GM12878 (cell line): Measurements from ENCODE around the gene TPCN1. TPM values are rescaled to one million over a fixed set of nuclear protein-coding genes. Genes with fewer than 3 reads are reported as not detected.

Experiments used
- ATAC-seq: fragments of 200-7000 bp; cut with Tn5 transposase; 3 replicates; pipeline ENCODE4 v1.9.1; 2020; ENCODE audit warnings: mild to moderate bottlenecking, moderate library complexity
- BruUV-seq: library from RNA; stranded (reverse); fragments of 400-500 nt; replicated peaks from 2 replicates; lab custom pipeline; 2021; lab: Mats Ljungman, UMichigan
- CTCF ChIA-PET: fragments of 300-600 bp; sonication (Branson Sonifier 250); formaldehyde crosslinking; extraction: SDS; loops from one replicate; lab custom pipeline; 2021; ENCODE audit warnings: inconsistent platforms; lab: Yijun Ruan, JAX
- POLR2A ChIA-PET: fragments of 350-600 bp; formaldehyde crosslinking; extraction: SDS; loops from one replicate; lab custom pipeline; 2021; ENCODE audit warnings: inconsistent platforms; lab: Charles Lee
- RAD21 ChIA-PET: fragments of 300-600 bp; sonication (Branson Sonifier 250); formaldehyde crosslinking; loops from one replicate; lab custom pipeline; 2023; ENCODE audit warnings: antibody characterized with exemption; ENCODE audit not compliant: unreplicated experiment; lab: Charles Lee
- SMC1A ChIA-PET: fragments of 300-600 bp; sonication (Branson Sonifier 250); formaldehyde crosslinking; loops from one replicate; lab custom pipeline; 2023; ENCODE audit not compliant: unreplicated experiment, uncharacterized antibody; lab: Charles Lee
- DNase-seq: peaks from one replicate; pipeline ENCODE4 v3.0.0-alpha.2; 2011; ENCODE audit warnings: low read depth, low spot score
- FAIRE-seq: peaks from 3 replicates; lab custom pipeline; 2011; peaks lifted over from hg19 to GRCh38; lab: Jason Lieb, UNC
- H2AFZ ChIP-seq: 2 replicates; pipeline ENCODE4 v1.6.0; 2011; ENCODE audit warnings: low read depth, low read length, control low read depth; ENCODE audit not compliant: control insufficient read depth
- H3K27ac ChIP-seq: 2 replicates; pipeline ENCODE4 v1.5.1; 2011; ENCODE audit warnings: control low read depth; ENCODE audit not compliant: control insufficient read depth, insufficient read depth
- H3K27me3 ChIP-seq, 2 experiments: replicated peaks in 1 of 2; 2 replicates each; pipeline versions ENCODE4 v1.6.0 to v1.6.1; 2011; ENCODE audit warnings: low read length in 1 of 2; ENCODE audit not compliant: control insufficient read depth in 2 of 2, insufficient read depth in 2 of 2
- H3K36me3 ChIP-seq, 2 experiments: 2 replicates each; pipeline ENCODE4 v1.5.1; 2011; ENCODE audit warnings: low read length in 1 of 2; ENCODE audit not compliant: control insufficient read depth in 2 of 2, insufficient read depth in 2 of 2
- H3K4me1 ChIP-seq: 2 replicates; pipeline ENCODE4 v1.6.1; 2011; ENCODE audit warnings: mild to moderate bottlenecking, low read length, moderate library complexity, mixed read lengths; ENCODE audit not compliant: control insufficient read depth, insufficient read depth
- H3K4me2 ChIP-seq: 2 replicates; pipeline ENCODE4 v1.6.0; 2011; ENCODE audit warnings: control low read depth; ENCODE audit not compliant: control insufficient read depth, insufficient read depth
- H3K4me3 ChIP-seq: fragments of 200-600 bp; sonication (generic); 2 replicates; pipeline ENCODE4 v1.5.1; 2016
- H3K79me2 ChIP-seq: 2 replicates; pipeline ENCODE4 v1.6.0; 2011; ENCODE audit warnings: low read length; ENCODE audit not compliant: control insufficient read depth, insufficient read depth
- H3K9ac ChIP-seq: 2 replicates; pipeline ENCODE4 v1.8.0; 2011; ENCODE audit warnings: low read length, control low read depth, mixed read lengths; ENCODE audit not compliant: control insufficient read depth, insufficient read depth
- H3K9me3 ChIP-seq: replicated peaks from 3 replicates; pipeline ENCODE4 v1.5.1; 2011; ENCODE audit warnings: mild to moderate bottlenecking, low read length; ENCODE audit not compliant: control insufficient read depth, insufficient read depth
- H4K20me1 ChIP-seq: 2 replicates; pipeline ENCODE4 v1.6.0; 2011; ENCODE audit not compliant: control insufficient read depth, insufficient read depth
- NFIC ChIP-seq: IDR thresholded peaks from 2 replicates; pipeline ENCODE4 v1.6.1; 2012; ENCODE audit warnings: low read depth, mild to moderate bottlenecking, inconsistent platforms, low read length, moderate library complexity
- RELB ChIP-seq: fragments of 450-650 bp; IDR thresholded peaks from 2 replicates; pipeline ENCODE4 v1.6.1; 2017; ENCODE audit warnings: low read depth, mild to moderate bottlenecking, moderate library complexity
- ZBTB33 ChIP-seq: fragments of 450-650 bp; IDR thresholded peaks from 2 replicates; pipeline ENCODE4 v1.6.1; 2017; ENCODE audit warnings: mild to moderate bottlenecking
- whole genome bisulfite sequencing: methylation state at CpG from one replicate; pipeline ENCODE4 v1.1.6; 2016; ENCODE audit warnings: low lambda C conversion rate; ENCODE audit not compliant: insufficient replicate concordance, insufficient coverage; ENCODE audit errors: missing lambda C conversion rate; 5-methylcytosine and 5-hydroxymethylcytosine counted together
- in situ Hi-C: fragments of 300-500 bp; cut with MboI; formaldehyde crosslinking; loops from 9 replicates; pipeline ENCODE4 v1.14.3; 2018; ENCODE audit warnings: mixed read lengths
- intact Hi-C: fragments of 100-400 bp; cut with micrococcal nuclease; formaldehyde crosslinking; loops from one replicate; pipeline ENCODE4 v1.14.2; 2022; ENCODE audit not compliant: unreplicated experiment
- polyA plus RNA-seq, 11 experiments: library from polyadenylated mRNA; depleted of rRNA in 4 of 11; unstranded in 6 of 11; stranded (reverse) in 5 of 11; fragments of >200 nt; fragmentation: Nextera tagmentation in 4 of 11; fragmentation: Illumina TruSeq in 1 of 11; extraction: Ambion mirVana in 4 of 11; extraction: Trizol in 1 of 11; gene quantifications; 1 replicate in 1 of 11; 2 replicates in 10 of 11; pipeline versions ENCODE4 v1.2.1 to v1.2.3, GENCODE V29; 2011 to 2016; ENCODE audit warnings: inconsistent platforms in 2 of 11, missing spikeins in 2 of 11, low read depth in 1 of 11
- total RNA-seq, 4 experiments: library from RNA; depleted of rRNA in 3 of 4; stranded (reverse); fragments of >200 nt in 3 of 4; fragmentation: Illumina TruSeq in 1 of 4; extraction: Trizol in 1 of 4; gene quantifications; 2 replicates each; pipeline versions ENCODE4 v1.2.1 to v1.2.3, GENCODE V29; 2013 to 2021
- TF ChIP-seq, protein P1 (sequence below): fragments of 450-650 bp; IDR thresholded peaks from 2 replicates; pipeline ENCODE4 v1.6.1; 2017; ENCODE audit warnings: mild to moderate bottlenecking, moderate library complexity
- TF ChIP-seq, protein P2 (sequence below): IDR thresholded peaks from 2 replicates; pipeline ENCODE4 v1.6.1; 2011; ENCODE audit warnings: mild to moderate bottlenecking, low read depth, low read length, moderate library complexity; ENCODE audit not compliant: insufficient replicate concordance

Gene TPCN1
- total and polyA plus RNA-seq, 10 of the 15 experiments (the other 5 are each of a cell fraction or from before 2014, with no cell fraction given), result 0.79 to 30.9 (median 19.4) TPM

DNA sequence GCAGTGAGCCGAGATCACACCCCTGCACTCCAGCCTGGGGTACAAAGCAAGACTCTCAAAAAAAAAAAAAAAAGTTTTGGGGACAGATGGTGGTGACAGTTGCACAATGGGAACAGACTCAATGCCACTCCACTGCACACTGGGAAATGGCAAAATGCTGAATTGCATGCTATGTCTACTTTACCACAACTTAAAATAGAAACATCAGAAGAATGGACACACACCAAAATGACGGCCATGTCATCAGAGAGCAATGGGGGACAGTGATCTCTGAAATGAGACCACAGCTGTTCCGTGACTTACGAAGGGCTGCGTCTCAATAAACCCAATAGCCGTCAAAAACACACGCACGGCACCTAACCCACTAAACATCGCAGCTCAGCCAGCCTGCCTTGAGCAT lies 49.7 kb upstream of the TPCN1 start:
- H4K20me1 ChIP-seq, result no peaks in the 10 kb centered on the region
- WGBS, result 95% methylated on average over 8 of the region's 9 CpGs
- no peak for ATAC-seq
- FAIRE-seq, result no peak
- in situ Hi-C loops (no loop called here), intact Hi-C loops (loop anchor here (5.0 kb wide), 2 partner anchors 179 to 269 kb away; no protein-coding TSS in a partner anchor)
- ChIA-PET CTCF (interaction anchor here (0.8 to 10.5 kb wide), 17 partner anchors 11 to 271 kb away, joined by 3 to 102 read pairs (median 9); partner anchors contain the start of gene RITA1), SMC1A (interaction anchor here (0.6 to 6.8 kb wide), 9 partner anchors 8 to 271 kb away, joined by 3 to 66 read pairs (median 3); partner anchors contain the start of genes DDX54 and RITA1), POLR2A (no interaction called here), RAD21 (interaction anchor here (1.0 to 4.3 kb wide), 8 partner anchors 14 to 272 kb away, joined by 3 to 29 read pairs (median 4); no protein-coding TSS in a partner anchor)
- peaks cover 31 to 32% of the 10 kb centered on the region in 2 experiments for H3K36me3 ChIP-seq
- no peak overlapping the region for H2AFZ ChIP-seq
- BruUV-seq, result no TSS peak
- H3K4me2 ChIP-seq, result no peak overlapping the region
- no peak overlapping the region for H3K27ac ChIP-seq
- no peaks in the 10 kb centered on the region for H3K79me2 ChIP-seq
- TF ChIP-seq, protein P1, sequence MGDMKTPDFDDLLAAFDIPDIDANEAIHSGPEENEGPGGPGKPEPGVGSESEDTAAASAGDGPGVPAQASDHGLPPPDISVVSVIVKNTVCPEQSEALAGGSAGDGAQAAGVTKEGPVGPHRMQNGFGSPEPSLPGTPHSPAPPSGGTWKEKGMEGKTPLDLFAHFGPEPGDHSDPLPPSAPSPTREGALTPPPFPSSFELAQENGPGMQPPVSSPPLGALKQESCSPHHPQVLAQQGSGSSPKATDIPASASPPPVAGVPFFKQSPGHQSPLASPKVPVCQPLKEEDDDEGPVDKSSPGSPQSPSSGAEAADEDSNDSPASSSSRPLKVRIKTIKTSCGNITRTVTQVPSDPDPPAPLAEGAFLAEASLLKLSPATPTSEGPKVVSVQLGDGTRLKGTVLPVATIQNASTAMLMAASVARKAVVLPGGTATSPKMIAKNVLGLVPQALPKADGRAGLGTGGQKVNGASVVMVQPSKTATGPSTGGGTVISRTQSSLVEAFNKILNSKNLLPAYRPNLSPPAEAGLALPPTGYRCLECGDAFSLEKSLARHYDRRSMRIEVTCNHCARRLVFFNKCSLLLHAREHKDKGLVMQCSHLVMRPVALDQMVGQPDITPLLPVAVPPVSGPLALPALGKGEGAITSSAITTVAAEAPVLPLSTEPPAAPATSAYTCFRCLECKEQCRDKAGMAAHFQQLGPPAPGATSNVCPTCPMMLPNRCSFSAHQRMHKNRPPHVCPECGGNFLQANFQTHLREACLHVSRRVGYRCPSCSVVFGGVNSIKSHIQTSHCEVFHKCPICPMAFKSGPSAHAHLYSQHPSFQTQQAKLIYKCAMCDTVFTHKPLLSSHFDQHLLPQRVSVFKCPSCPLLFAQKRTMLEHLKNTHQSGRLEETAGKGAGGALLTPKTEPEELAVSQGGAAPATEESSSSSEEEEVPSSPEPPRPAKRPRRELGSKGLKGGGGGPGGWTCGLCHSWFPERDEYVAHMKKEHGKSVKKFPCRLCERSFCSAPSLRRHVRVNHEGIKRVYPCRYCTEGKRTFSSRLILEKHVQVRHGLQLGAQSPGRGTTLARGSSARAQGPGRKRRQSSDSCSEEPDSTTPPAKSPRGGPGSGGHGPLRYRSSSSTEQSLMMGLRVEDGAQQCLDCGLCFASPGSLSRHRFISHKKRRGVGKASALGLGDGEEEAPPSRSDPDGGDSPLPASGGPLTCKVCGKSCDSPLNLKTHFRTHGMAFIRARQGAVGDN, result no peak
- TF ChIP-seq ZBTB33, result no peak
- TF ChIP-seq, protein P2, sequence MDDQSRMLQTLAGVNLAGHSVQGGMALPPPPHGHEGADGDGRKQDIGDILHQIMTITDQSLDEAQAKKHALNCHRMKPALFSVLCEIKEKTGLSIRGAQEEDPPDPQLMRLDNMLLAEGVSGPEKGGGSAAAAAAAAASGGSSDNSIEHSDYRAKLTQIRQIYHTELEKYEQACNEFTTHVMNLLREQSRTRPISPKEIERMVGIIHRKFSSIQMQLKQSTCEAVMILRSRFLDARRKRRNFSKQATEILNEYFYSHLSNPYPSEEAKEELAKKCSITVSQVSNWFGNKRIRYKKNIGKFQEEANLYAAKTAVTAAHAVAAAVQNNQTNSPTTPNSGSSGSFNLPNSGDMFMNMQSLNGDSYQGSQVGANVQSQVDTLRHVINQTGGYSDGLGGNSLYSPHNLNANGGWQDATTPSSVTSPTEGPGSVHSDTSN, result no peak
- no peak for TF ChIP-seq NFIC
- no peak for TF ChIP-seq RELB
- DNase-seq, result no peak
- H3K9ac ChIP-seq, result no peak overlapping the region
- peaks cover 19% of the 10 kb centered on the region for H3K4me1 ChIP-seq
- no peaks in the 10 kb centered on the region; the same call in 2 of the 3 replicates for H3K9me3 ChIP-seq
- no peak overlapping the region for H3K4me3 ChIP-seq
- no peaks in the 10 kb centered on the region for H3K27me3 ChIP-seq
